HL-60 (cell line): Measurements from ENCODE around the gene PLCD1.

Experiments used
- DNase-seq, 2 experiments: peaks; one replicate each; pipeline ENCODE4 v3.0.0-alpha.2; 2010 to 2020; ENCODE audit warnings: low read depth in 1 of 2, low spot score in 1 of 2
- H3K27ac ChIP-seq: fragments of 250-450 bp; sonication (Bioruptor Pico); replicated peaks from 2 replicates; pipeline ENCODE4 v1.5.1; 2020; ENCODE audit warnings: mild to moderate bottlenecking, moderate library complexity
- H3K27me3 ChIP-seq: fragments of 250-450 bp; sonication (Bioruptor Pico); 2 replicates; pipeline ENCODE4 v1.5.1; 2021; ENCODE audit warnings: mild to moderate bottlenecking, moderate library complexity; ENCODE audit not compliant: insufficient read depth, poor library complexity, severe bottlenecking
- H3K4me3 ChIP-seq: replicated peaks from 2 replicates; pipeline ENCODE4 v1.5.1; 2011; ENCODE audit warnings: mild to moderate bottlenecking, control low read depth, low read length; ENCODE audit not compliant: insufficient read depth
- CTCF ChIP-seq: IDR thresholded peaks from one replicate; pipeline ENCODE4 v1.5.1; 2011; ENCODE audit warnings: low read length, control low read depth, inconsistent platforms; ENCODE audit not compliant: insufficient read depth
- GABPA ChIP-seq: IDR thresholded peaks from 2 replicates; pipeline ENCODE4 v1.6.1; 2012; ENCODE audit warnings: low read depth
- POLR2AphosphoS5 ChIP-seq: IDR thresholded peaks from 2 replicates; pipeline ENCODE4 v1.6.1; 2012; ENCODE audit warnings: low read depth
- REST ChIP-seq: IDR thresholded peaks from 2 replicates; pipeline ENCODE4 v1.6.1; 2012; ENCODE audit warnings: low read depth; ENCODE audit not compliant: insufficient replicate concordance
- SPI1 ChIP-seq: IDR thresholded peaks from 2 replicates; pipeline ENCODE4 v1.6.1; 2012; ENCODE audit warnings: low read depth, mild to moderate bottlenecking, borderline replicate concordance

The PLCD1 gene

GRCh38 chr3:38027466-38028465 lies 1.7 kb downstream of the PLCD1 start:
- peaks cover 31% of the 10 kb centered on the region for H3K27me3 ChIP-seq
- no peak for DNase-seq
- TF ChIP-seq SPI1, result no peak
- no peak for TF ChIP-seq REST
- no peak for TF ChIP-seq GABPA
- TF ChIP-seq CTCF, result no peak
- no peak for TF ChIP-seq POLR2AphosphoS5
- no peak overlapping the region for H3K27ac ChIP-seq
- no peak overlapping the region for H3K4me3 ChIP-seq

GRCh38 chr3:38026856-38027255 lies 2.6 kb downstream of the PLCD1 start:
- Histone ChIP-seq H3K4me3 (no peak overlapping the region), H3K27me3 (peaks cover 30% of the 10 kb centered on the region), H3K27ac (no peak overlapping the region)
- DNase-seq, result no peak
- TF ChIP-seq POLR2AphosphoS5, result no peak
- TF ChIP-seq CTCF, result no peak
- no peak for TF ChIP-seq SPI1
- no peak for TF ChIP-seq REST

- peaks cover 5% of the 10 kb centered on the region for H3K27me3 ChIP-seq
- no peak overlapping the region for H3K27ac ChIP-seq
- TF ChIP-seq CTCF (no peak), POLR2AphosphoS5 (no peak), REST (no peak), GABPA (no peak), SPI1 (no peak)
- H3K4me3 ChIP-seq, result no peak overlapping the region
- no peak for DNase-seq
Measured at GRCh38 chr3:38022896-38023709, 6.3 kb downstream of the PLCD1 start.
